Activated CD4-positive, alpha-beta T cell treated with anti-CD3 and anti-CD28 coated beads for 24 hours (primary cell): ENCODE measurements around the gene CD74.
"Not testable (repeated sequence)": the region's sequence is repeated elsewhere in the genome, so short reads cannot be mapped to it uniquely, and the experiment has no call there.

Experiments
- DNase-seq, 2 donors: peaks; one replicate each; pipeline ENCODE4 v3.0.0-alpha.2; 2020; ENCODE audit warnings: low read depth in 2 of 2

The CD74 gene

DNA sequence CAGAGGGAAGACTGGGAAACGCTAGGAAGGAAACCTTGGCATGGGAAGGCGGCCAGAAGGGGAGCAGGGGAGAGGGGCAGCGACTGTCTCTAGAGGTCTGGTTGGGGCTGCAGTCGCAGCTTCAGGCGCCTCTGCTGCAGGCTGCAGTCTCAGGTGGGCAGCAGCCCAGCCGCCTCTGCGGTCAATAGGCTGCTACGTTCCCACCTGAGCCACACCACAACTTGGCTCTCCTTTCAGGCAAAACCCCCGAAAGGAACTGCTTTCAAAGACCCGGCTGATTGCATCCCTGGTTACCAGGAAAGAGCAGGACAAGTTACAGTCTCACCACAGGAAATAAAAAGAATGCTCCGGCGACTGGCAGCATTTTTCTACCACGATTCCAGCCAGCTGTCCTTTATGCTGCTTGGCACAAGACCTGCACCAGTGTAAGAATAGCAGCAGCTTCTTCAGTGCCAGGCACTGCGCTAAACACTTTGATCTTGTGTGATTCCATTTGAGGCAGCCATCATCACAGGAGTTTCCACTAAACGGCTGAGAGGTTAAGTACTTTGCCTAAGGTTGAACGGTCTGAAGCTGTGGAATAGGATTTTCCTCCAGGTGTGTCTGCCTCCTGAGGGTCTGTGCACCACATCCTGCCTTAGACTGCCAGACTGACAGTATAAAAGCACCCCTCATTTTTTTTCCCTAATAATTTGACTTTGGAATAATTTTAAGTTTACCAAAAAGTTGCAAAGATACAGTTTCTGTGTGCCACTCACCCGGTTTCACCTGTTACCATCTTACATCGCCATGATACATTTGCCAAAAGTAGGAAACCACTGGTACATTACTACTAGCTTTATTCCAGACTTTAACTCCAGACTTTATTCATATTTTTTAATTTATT lies 29.3 kb upstream of the CD74 start:
- no peak for DNase-seq

DNA sequence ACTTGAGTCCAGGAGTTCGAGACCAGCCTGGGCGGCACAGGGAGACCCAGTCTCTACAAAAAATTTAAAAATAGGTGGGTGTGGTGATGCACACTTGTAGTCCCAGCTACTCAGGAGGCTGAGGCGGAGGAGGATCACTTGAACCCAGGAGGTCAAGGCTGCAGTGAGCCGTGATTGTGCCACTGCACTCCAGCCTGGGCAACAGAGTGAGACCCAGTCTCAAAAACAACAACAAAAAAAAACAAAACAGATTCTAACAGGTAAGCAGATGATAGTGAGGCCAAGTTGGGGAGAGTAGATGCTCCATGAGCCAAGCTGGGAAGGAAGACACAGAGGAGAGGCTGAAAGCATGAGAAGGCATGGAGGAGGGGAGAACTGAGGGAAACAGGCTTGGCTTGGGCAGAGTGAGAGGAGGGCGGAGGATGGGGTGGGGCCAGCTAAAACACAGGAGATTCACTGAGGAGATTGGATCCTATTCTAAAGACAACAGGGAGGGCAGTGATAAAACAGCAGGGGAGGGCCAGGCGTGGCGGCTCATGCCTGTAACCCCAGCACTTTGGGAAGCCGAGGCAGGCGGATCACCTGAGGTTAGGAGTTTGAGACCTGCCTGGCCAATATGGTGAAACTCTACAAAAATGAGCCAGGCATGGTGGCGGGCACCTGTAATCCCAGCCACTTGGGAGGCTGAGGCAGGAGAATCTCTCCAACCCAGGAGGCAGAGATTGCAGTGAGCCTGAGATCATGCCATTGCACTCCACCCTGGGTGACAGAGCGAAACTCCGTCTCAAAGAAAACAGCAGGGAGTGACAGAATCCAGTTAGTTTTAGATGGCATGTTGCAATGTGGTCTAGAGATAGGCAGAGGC lies 28.5 kb upstream of the CD74 start:
- no peak for DNase-seq

DNA sequence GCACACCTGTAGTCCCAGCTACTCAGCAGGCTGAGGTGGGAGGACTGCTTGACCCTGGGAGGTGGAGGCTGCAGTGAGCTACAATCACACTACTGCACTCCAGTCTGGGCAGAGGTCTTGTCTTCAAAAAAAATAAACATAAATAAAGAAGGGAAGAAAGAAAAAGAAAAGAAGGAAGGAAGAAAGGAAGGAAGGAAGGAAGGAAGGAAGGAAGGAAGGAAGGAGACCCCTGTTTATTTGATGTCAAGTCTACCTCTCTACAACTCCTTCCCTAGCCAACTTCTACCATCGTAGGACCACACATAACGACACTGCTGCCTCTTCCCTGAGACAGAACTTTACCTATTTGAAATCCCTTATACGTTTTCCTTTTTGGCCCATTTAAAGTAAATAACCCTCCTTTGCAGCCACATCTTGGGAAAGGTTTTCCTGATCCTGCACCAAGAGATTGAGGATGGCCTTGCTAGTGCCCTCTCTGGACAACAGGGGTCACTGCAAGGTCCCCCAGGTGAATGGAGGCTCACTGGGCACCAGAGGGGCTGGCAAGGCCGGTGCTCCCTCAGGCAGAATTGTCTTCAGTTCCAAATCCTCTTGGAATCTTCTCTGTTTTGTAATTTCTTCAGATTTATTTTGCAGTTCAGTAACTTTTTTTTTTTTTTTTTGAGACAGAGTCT lies 26.3 kb upstream of the CD74 start:
- no peak for DNase-seq

DNA sequence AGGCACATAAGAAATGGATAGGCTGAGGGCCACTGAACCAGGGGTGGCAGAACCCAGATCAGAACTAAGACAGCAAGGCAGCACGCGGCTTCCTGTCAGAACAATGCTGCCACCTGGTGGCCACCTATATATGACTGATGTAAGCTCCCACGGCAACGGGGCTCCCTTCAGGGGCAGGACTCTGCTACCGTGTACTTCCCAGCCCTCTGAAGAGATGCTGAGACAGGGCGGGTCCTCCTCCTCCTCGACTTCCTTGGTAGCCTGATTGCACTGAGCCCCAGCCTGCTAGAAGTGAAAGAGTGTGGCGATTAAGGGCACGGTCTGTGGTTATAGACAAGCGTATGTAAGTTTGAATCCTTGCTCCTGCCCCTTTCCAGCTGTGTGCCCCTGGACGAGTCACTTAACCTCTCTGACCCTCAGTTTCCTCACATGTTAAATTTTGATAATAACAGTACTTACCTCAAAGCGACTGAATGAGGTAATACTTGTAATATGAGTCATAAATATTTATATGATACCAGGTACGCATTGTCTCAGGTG lies 23.5 kb upstream of the CD74 start:
- peak; percentile 90 to 93 for DNase-seq

DNA sequence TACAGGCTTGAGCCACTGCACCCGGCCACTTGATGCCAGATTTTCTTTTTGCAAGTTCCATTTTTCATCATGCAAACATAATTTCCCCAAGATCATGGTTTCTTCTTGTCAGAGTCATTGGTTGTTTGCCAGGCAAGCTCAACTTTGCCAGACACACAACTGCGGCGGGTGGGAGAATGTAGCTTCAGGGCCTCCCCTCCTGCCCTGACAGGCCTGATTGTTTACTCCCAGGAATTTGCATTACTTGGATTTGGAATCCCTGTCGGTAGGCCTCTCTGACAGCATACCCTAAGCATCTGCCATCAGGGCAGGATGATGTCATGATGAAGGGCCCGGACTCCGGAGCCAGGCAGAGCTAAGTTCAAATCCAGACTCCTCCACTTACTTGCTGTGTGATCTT lies 21.8 kb upstream of the CD74 start:
- DNase-seq: no peak

DNA sequence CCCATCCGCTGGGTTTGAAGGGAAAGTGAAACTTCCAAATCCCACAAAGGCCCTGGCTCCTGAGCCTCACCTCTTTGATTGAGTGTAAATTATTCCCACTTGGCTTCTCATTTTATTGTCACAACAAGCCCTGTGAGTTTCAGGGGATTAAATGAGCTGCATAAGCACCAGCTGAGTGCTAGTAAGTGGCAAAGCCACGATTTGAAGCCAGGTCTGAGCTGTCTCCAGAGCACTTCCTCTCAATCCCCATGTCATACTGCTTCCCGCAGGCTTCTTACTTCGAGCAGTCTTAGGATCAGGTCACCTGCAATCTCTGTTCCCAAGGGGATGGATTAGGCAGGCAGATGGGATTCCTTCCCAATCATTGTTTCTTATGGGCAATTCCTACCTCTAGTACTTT lies 18.9 kb upstream of the CD74 start:
- DNase-seq: no peak

DNA sequence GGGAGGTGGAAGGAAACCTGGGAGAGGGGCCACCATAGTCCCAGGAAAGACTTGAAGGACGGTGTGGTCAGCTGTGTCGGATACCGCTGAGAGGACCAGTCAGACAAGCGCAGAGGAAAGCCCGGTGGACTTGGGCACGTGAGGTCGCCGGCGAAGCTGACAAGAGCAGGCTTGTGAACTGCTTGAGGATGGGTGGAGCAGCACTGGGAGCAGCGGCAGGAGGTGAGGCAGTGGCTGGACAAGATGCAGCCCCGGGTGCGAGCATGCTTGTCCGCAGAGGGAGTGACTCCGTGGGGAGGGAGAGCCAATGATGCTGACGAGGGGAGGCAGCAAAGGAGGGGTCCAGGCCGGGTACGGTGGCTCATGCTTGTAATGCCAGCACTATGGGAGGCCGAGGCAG lies 18.3 kb upstream of the CD74 start:
- DNase-seq: no peak

DNA sequence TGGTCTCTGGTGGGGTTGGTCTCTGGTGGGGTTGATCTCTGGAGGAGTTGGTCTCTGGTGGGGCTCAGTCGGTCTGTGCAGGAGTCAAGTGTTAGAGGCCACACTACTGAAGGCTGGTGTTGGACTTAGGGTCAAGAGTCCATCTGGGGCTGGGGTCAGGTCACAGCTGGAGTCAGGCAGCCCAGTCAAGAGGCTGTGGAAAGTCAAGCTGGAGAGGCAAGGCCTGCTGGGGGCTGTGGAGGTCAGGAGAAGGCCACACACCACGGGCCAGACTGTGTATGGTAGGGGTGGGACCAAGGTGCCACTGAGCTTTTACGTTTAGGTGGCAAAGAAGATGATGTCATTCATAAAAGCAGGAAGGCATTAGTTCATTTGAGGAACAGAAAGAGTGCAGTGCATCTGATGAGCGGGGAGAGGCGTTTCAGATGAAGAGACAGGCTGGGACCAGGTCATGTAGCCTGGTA lies 16.7 kb upstream of the CD74 start:
- no peak for DNase-seq

DNA sequence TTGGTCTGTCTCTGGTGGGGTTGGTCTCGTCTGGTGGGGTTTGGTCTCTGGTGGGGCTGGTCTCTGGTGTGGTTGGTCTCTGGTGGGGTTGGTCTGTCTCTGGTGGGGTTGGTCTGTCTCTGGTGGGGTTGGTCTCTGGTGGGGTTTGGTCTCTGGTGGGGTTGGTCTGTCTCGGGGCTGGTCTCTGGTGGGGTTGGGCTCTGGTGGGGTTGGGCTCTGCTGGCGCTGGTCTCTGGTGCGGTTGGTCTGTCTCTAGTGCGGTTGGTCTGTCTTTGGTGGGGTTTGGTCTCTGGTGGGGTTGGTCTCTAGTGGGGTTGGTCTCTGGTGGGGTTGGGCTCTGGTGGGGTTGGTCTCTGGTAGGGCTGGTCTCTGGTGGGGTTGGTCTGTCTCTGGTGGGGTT lies 16.3 kb upstream of the CD74 start:
- DNase-seq: no peak

DNA sequence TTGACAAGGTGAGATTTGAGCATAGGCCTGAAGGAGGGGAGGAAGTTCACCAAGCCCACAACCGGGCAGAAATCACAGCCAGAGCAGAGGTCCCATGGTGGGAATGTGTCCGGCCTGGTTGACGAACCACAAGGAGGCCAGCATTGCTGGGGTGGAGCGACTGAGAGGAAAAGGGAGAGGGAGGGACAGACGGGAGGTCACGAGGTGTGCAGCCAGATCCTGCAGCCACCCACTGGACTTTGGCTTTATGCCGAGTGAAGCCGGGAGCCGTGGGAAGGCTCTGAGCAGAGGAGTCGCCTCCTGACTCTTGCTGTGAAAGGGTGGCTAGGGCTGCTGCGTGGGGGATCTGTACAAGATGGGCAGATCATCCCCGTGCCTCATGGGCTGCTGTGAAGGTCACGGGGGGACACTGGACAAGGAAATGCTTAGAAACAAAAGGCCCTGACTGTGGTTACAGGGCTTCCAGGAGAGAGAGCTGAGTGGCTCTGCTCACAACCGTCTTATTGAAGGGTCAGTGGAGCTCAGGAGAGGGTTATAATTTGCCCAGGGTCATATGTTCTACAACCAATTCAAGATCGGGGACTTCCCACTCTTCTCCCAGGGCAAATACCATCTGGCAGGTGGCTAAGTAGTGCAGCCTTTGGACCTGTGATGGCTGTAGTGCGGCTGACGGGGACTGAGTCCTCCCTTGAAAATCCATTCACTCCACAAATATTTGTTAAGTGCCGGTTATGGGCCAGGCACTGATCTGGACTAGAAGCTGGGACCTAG lies 15.6 kb upstream of the CD74 start:
- DNase-seq: no peak

DNA sequence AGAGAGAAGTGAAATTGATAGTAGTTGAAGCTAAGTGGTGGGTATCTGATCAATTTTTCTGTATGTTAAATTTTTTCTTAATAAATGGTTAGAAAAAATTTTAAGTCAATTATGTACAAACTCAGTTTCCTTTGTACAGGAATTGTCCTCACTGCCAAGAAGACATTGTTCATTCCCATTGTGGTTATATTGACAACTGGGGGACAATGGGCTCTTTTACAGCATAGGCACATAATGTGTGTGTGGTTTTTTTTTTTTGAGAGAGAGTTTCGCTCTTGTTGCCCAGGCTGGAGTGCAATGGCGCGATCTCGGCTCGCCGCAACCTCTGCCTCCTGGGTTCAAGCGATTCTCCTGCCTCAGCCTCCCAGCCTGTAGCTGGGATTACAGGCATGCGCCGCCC lies 13.5 kb upstream of the CD74 start:
- DNase-seq: not testable (repeated sequence)

DNA sequence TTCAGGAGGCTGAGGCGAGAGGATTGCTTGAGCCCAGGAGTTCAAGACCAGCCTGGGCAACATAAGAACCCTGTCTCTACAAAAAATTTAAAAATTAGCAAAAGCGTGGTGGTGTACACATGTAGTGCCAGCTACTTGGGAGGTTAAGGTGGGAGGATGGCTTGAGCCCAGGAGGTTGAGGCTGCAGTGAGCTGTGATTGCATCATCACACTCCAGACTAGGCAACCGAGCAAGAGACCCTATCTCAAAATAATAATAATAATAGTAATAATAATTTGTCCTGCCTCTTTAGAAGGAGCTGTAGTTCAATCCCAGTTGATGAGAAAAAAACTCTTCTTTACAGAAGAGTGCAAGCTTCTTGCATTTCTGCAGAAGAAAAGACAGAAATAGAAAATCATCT lies 10.0 kb upstream of the CD74 start:
- no peak for DNase-seq

DNA sequence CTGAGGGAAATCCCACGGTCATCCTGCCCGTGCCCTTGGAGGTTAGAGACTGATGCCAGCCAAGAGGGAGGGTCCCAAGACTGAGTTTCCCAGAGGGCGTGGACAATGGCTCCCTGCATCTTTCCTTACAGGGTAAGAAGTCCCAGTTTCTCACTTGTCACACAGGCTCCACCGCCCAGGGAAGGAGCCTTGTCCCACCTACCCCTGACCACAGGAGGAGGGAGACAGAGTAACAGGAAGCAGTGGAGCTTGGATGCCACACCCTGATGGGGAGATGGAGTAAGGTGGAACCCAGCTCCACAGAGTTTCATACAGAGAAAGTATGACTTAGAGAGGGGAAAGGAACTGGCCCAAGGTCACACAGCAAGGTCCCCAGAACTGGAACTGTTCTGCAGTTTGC lies 9.4 kb upstream of the CD74 start:
- no peak for DNase-seq

DNA sequence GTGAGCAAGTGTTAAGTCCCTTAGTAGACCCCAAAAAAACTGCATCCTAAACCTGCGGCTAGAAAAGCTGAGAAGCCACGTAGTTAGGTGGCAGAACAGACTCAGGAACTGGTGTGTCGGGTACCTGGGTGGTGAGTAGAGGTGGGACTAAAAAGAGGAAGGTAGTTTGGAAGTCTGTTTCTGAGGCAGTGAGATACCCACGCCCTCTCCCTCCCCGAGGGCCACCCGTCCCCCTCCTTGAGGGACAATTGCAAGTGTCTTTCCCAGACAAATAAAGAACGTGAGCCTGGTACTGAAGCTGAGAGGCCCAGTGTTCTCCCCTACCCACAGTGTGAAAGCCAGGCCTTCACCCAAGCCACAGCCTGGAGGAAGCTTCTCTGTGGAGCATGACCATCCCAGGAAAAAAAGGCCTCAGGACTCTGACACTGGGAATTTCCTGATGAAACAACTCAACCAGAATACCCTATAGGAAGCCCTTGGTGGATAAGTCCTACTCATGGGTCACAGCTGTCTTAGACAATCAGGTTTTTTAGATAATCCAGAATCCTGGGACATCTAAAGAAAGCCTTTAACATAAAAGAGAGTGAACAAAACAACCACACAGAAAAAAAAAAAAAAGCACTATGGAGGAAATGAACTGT lies 7.0 kb upstream of the CD74 start:
- DNase-seq: no peak

DNA sequence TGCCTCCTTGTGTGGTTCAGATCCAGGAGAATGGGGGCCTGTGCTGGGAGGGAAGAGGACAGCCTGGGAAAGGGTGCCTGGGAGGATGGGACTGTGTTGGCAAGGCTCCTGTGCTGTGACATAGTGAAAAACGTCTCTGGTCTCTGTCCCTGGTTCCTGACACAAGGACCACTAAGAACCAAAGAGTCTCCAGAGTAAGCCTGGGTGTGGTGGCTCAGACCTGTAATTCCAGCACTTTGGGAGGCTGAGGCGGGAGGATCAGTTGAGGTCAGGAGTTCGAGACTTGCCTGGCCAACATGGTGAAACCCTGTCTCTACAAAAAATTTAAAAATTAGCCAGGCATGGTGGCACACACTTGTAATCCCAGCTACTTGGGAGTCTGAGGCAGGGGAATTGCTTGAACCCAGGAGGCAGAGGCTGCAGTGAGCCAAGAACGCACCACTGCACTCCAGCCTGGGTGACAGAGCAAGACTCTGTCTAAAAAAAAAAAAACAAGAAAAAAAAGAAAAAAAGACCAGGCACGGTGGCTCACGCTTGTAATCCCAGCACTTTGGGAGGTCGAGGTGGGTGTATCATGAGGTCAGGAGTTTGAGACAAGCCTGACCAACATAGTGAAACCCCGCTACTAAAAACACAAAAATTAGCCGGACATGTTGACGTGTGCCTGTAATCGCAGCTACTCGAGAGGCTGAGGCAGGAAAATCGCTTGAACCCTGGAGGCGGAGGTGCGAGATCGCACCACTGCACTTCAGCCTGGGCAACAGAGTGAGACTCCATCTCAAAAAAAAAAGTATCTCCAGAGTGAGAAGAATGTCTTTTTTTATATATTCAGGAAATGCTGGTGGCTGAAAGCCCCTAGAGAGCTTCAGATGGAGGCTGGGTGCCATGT lies 1.4 kb upstream of the CD74 start:
- DNase-seq: not testable (repeated sequence)

DNA sequence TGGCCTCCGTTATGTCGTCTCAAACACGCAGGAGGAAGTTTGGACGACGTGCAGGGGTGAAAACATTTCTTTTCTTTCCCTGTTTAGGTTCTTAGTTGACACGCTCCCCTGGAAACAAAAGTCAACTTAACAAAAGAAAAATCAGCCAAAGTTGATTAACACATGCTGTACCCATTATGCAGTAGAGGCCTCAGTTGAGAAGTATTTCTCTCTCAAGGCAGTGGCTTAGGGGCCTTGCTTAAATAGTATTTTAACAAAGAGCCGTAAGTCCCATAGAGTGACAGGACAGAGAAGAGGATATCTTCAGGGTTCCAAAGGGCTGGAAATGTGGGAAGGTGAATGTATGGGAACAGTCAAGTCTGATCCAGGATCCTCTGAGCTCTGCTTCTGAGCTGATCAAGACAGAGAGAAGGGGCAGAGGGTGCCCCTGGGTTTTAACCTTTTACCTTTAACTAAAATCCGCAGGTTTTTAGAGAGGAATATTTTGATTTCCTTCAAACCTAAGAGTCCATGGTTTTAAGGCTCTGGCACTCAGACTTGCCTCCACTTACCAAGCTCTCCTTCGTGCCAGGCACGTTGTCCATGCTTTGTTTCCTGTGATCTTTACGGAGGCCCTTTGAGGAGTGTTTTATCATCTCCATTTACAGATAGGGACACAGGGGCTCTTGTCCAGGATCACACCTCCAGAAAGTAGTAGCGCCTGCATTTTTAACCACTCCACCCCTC lies 629 bp upstream of the CD74 start:
- DNase-seq: no peak

DNA sequence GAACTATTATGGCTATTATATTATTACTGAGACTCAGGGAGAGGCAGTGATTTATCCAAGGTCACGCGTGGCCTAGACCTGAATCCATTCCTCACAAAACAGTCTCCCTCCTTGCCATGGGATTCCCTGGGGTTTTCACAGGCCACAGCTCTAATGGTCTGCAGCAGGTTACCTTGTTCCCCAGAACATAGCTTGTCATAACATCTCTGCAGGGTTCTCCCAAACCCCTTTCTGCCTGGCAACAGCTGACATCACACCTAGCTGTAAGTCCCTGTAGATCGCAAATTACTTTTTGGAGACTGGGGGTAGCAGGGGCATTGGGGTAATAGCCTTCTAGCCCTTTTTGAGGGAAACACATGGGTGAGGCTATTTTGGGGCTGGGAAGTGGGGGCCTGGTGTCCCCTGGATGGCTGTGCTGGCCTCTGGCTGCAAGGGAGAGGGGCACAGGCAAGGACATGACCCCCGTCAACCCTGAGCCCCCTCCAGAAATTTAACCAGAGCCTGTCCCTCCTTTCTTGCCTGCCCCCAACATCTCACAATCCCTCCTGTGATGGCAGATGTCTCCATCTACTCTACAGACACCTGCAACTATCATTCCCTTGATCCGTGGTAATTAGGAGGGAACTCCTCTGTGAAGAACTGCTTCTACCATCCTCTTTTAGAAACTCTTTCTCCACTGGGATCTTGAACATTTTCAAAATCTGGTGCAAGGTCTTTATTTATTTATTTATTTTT lies 1.3 kb downstream of the CD74 start:
- DNase-seq: peak; percentile 47 to 48

DNA sequence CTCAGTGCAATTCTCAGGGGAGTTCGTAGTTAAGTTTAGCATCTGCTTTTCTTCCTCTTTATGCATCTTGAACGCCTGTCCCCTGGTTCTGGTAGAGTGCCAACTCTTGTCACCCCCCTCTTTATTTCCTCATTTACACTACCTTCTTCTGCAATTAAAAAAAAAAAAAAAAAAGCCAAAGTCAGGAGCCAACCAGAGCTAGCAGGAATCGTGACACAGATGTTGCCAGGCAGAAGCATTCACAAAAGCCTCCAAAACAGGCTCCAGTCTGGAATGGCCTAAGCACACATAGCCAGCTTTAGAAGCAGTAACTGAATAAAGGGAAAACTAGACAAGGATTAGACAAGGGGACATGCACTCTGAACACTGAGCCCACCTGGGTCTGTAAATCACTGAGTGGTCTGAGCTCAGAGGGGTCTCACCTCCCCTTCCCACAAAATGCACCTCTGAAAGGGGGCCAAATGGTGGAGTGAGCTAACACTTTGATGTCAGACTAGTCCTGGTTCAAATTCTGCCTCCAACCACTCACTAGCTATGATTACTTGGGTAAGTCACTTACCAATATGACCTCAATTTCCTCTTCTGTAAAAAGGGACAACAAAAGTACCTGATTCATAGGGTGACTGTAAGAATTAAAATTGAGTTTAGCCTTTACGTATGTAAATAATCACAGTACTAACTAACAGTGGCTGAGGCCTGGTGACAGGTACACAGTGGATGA lies 2.0 kb downstream of the CD74 start:
- DNase-seq: no peak
